ENCODE measurements around the gene ZBTB34. TPM values are rescaled to one million over a fixed set of nuclear protein-coding genes. Genes with fewer than 3 reads are reported as not detected.

Gene ZBTB34
- total RNA-seq, 1 experiment from 2014 or later = 1.6 TPM

- intact Hi-C loops (cut with micrococcal nuclease) = no loop called here
- H3K4me2 ChIP-seq (ENCODE audit: low read length) = no peak overlapping the region
- H3K9me2 ChIP-seq (replicated peaks; ENCODE audit: low read length) = no peaks in the 10 kb centered on the region
- H4K20me1 ChIP-seq (ENCODE audit: low read length) = no peaks in the 10 kb centered on the region
- ATAC-seq (no peak), DNase-seq (no peak)
- H3K4me1 ChIP-seq (ENCODE audit: insufficient read depth, low read length) = no peaks in the 10 kb centered on the region
- no peak overlapping the region for H3K9ac ChIP-seq (ENCODE audit: low read length)
- H3K27me3 ChIP-seq (ENCODE audit: low read length) = no peaks in the 10 kb centered on the region
- ChIA-PET CTCF (no interaction called here), POLR2A (ENCODE audit: unreplicated experiment) (no interaction called here)
- TF ChIP-seq EZH2 (IDR thresholded peaks at IDR 0.05; ENCODE audit: low read length, unreplicated experiment) = no peak
- no peak for TF ChIP-seq CTCF (conservative IDR thresholded peaks at IDR 0.05; ENCODE audit: low read depth, low read length)
- no peak for TF ChIP-seq EZH2phosphoT487 (IDR thresholded peaks at IDR 0.05; ENCODE audit: borderline replicate concordance, low read length)
- no peaks in the 10 kb centered on the region for H3K79me2 ChIP-seq (ENCODE audit: low read length)
- H3F3A ChIP-seq (ENCODE audit: low read length, unreplicated experiment) = no peaks in the 10 kb centered on the region
- H2AFZ ChIP-seq (ENCODE audit: low read length) = no peak overlapping the region
- no peak overlapping the region for H3K4me3 ChIP-seq (ENCODE audit: low read length)
- BruUV-seq (replicated peaks) = no TSS peak
- H3K27ac ChIP-seq (ENCODE audit: low read length) = no peak overlapping the region
- no peaks in the 10 kb centered on the region for H3K9me3 ChIP-seq (ENCODE audit: low read length)
- no peaks in the 10 kb centered on the region for H3K36me3 ChIP-seq (ENCODE audit: low read depth, low read length)
Observed at GRCh38 chr9:126932871-126933321, 72.5 kb downstream of the ZBTB34 start.

GRCh38 chr9:126933334-126933980 is 73.0 kb downstream of the ZBTB34 start:
- Histone ChIP-seq H3K36me3 (ENCODE audit: low read depth, low read length) (no peaks in the 10 kb centered on the region), H2AFZ (ENCODE audit: low read length) (no peak overlapping the region), H3K4me3 (ENCODE audit: low read length) (no peak overlapping the region), H3K79me2 (ENCODE audit: low read length) (no peaks in the 10 kb centered on the region), H3K9me3 (ENCODE audit: low read length) (no peaks in the 10 kb centered on the region), H3K27me3 (ENCODE audit: low read length) (no peaks in the 10 kb centered on the region), H3F3A (ENCODE audit: low read length, unreplicated experiment) (no peaks in the 10 kb centered on the region), H3K9ac (ENCODE audit: low read length) (no peak overlapping the region), H3K27ac (ENCODE audit: low read length) (no peak overlapping the region), H3K4me2 (ENCODE audit: low read length) (no peak overlapping the region), H3K9me2 (replicated peaks; ENCODE audit: low read length) (no peaks in the 10 kb centered on the region), H4K20me1 (ENCODE audit: low read length) (no peaks in the 10 kb centered on the region), H3K4me1 (ENCODE audit: insufficient read depth, low read length) (no peaks in the 10 kb centered on the region)
- intact Hi-C loops (cut with micrococcal nuclease) = no loop called here
- DNase-seq (no peak), ATAC-seq (no peak)
- POLR2A ChIA-PET (ENCODE audit: unreplicated experiment) = no interaction called here
- CTCF ChIA-PET = no interaction called here
- TF ChIP-seq EZH2 (IDR thresholded peaks at IDR 0.05; ENCODE audit: low read length, unreplicated experiment) (no peak), CTCF (conservative IDR thresholded peaks at IDR 0.05; ENCODE audit: low read depth, low read length) (no peak), EZH2phosphoT487 (IDR thresholded peaks at IDR 0.05; ENCODE audit: borderline replicate concordance, low read length) (no peak)
- BruUV-seq (replicated peaks) = no TSS peak

GRCh38 chr9:126934441-126934840 is 74.0 kb downstream of the ZBTB34 start:
- Histone ChIP-seq H3K27me3 (ENCODE audit: low read length) (no peaks in the 10 kb centered on the region), H3K9ac (ENCODE audit: low read length) (no peak overlapping the region), H3K9me3 (ENCODE audit: low read length) (no peaks in the 10 kb centered on the region), H3K36me3 (ENCODE audit: low read depth, low read length) (no peaks in the 10 kb centered on the region), H4K20me1 (ENCODE audit: low read length) (no peaks in the 10 kb centered on the region), H3F3A (ENCODE audit: low read length, unreplicated experiment) (no peaks in the 10 kb centered on the region), H3K4me2 (ENCODE audit: low read length) (no peak overlapping the region), H2AFZ (ENCODE audit: low read length) (no peak overlapping the region), H3K9me2 (replicated peaks; ENCODE audit: low read length) (no peaks in the 10 kb centered on the region), H3K27ac (ENCODE audit: low read length) (no peak overlapping the region), H3K4me1 (ENCODE audit: insufficient read depth, low read length) (no peaks in the 10 kb centered on the region), H3K4me3 (ENCODE audit: low read length) (no peak overlapping the region), H3K79me2 (ENCODE audit: low read length) (no peaks in the 10 kb centered on the region)
- ChIA-PET POLR2A (ENCODE audit: unreplicated experiment) (no interaction called here), CTCF (no interaction called here)
- BruUV-seq (replicated peaks) = no TSS peak
- TF ChIP-seq EZH2phosphoT487 (IDR thresholded peaks at IDR 0.05; ENCODE audit: borderline replicate concordance, low read length) (no peak), EZH2 (IDR thresholded peaks at IDR 0.05; ENCODE audit: low read length, unreplicated experiment) (no peak), CTCF (conservative IDR thresholded peaks at IDR 0.05; ENCODE audit: low read depth, low read length) (no peak)
- DNase-seq (no peak), ATAC-seq (no peak)
- intact Hi-C loops (cut with micrococcal nuclease) = no loop called here

Data from PC-3 (cell line).